Measurements from ENCODE around the gene ABI3. TPM values are rescaled to one million over a fixed set of nuclear protein-coding genes. Genes with fewer than 3 reads are reported as not detected.

The ABI3 gene
- total RNA-seq, 1 donor from 2014 or later = 4.9 TPM

GRCh38 chr17:49217651-49218413, 7.3 kb downstream of the ABI3 start:
- H3K4me3 ChIP-seq = peak overlapping the region; percentile 33
- DNase-seq = peak; percentile 71
- H3K27me3 ChIP-seq (ENCODE audit: low read depth) = peaks cover 52% of the 10 kb centered on the region
- peak overlapping the region; percentile 90 for H3K27ac ChIP-seq (replicated peaks)
- TF ChIP-seq CTCF (IDR thresholded peaks at IDR 0.05; ENCODE audit: borderline replicate concordance) = no peak
- no peaks in the 10 kb centered on the region for H3K36me3 ChIP-seq
- intact Hi-C loops (cut with micrococcal nuclease) = no loop called here
- H3K4me1 ChIP-seq = peaks cover 64% of the 10 kb centered on the region
- no peaks in the 10 kb centered on the region for H3K9me3 ChIP-seq (replicated peaks)

- H3K9me3 ChIP-seq (replicated peaks) = no peaks in the 10 kb centered on the region
- no peaks in the 10 kb centered on the region for H3K36me3 ChIP-seq
- peaks cover 66% of the 10 kb centered on the region for H3K27me3 ChIP-seq (ENCODE audit: low read depth)
- peaks cover 65% of the 10 kb centered on the region for H3K4me1 ChIP-seq
- H3K4me3 ChIP-seq = no peak overlapping the region
- intact Hi-C loops (cut with micrococcal nuclease) = no loop called here
- DNase-seq = peak; percentile 27
- peak overlapping the region; percentile 90 for H3K27ac ChIP-seq (replicated peaks)
- TF ChIP-seq CTCF (IDR thresholded peaks at IDR 0.05; ENCODE audit: borderline replicate concordance) = no peak
Observed at GRCh38 chr17:49218941-49219913, 8.7 kb downstream of the ABI3 start.

- H3K4me3 ChIP-seq = no peak overlapping the region
- H3K27ac ChIP-seq (replicated peaks) = no peak overlapping the region
- H3K27me3 ChIP-seq (ENCODE audit: low read depth) = peaks cover 73% of the 10 kb centered on the region
- no peak for DNase-seq
- H3K9me3 ChIP-seq (replicated peaks) = no peaks in the 10 kb centered on the region
- peaks cover 65% of the 10 kb centered on the region for H3K4me1 ChIP-seq
- H3K36me3 ChIP-seq = no peaks in the 10 kb centered on the region
- TF ChIP-seq CTCF (IDR thresholded peaks at IDR 0.05; ENCODE audit: borderline replicate concordance) = no peak
- intact Hi-C loops (cut with micrococcal nuclease) = no loop called here
Observed at GRCh38 chr17:49219987-49220386, 9.5 kb downstream of the ABI3 start.

- Histone ChIP-seq H3K4me1 (peaks cover 46% of the 10 kb centered on the region), H3K36me3 (no peaks in the 10 kb centered on the region), H3K4me3 (no peak overlapping the region), H3K9me3 (replicated peaks) (no peaks in the 10 kb centered on the region), H3K27me3 (ENCODE audit: low read depth) (peaks cover 83% of the 10 kb centered on the region), H3K27ac (replicated peaks) (peak overlapping the region; percentile 6)
- intact Hi-C loops (cut with micrococcal nuclease) = no loop called here
- no peak for TF ChIP-seq CTCF (IDR thresholded peaks at IDR 0.05; ENCODE audit: borderline replicate concordance)
- no peak for DNase-seq
Observed at GRCh38 chr17:49223168-49223516, 12.6 kb downstream of the ABI3 start.

- H3K27me3 ChIP-seq (ENCODE audit: low read depth) = peaks cover 79% of the 10 kb centered on the region
- peak overlapping the region; percentile 58 for H3K4me3 ChIP-seq
- TF ChIP-seq CTCF (IDR thresholded peaks at IDR 0.05; ENCODE audit: borderline replicate concordance) = peak; percentile 80
- DNase-seq = peak; percentile 63
- no peaks in the 10 kb centered on the region for H3K36me3 ChIP-seq
- peak overlapping the region; percentile 6 for H3K27ac ChIP-seq (replicated peaks)
- H3K9me3 ChIP-seq (replicated peaks) = no peaks in the 10 kb centered on the region
- intact Hi-C loops (cut with micrococcal nuclease) = no loop called here
- H3K4me1 ChIP-seq = peaks cover 41% of the 10 kb centered on the region
Observed at GRCh38 chr17:49223517-49224197, 13.2 kb downstream of the ABI3 start.

Data from left ventricle myocardium inferior (tissue), 1 donor.